SK-N-SH treated with all-trans-retinoic acid at 6 μM for 48 hours (cell line): ENCODE data around the gene YEATS2.

Experiments
- CSRNP3 ChIP-seq: fragments of 250-450 bp; sonication (Bioruptor Pico); IDR thresholded peaks from 2 replicates; pipeline ENCODE4 v1.5.1; 2021; ENCODE audit warnings: mild to moderate bottlenecking, moderate library complexity
- GLIS3 ChIP-seq: fragments of 250-450 bp; sonication (Bioruptor Pico); IDR thresholded peaks from 2 replicates; pipeline ENCODE4 v1.5.0; 2020; ENCODE audit warnings: mild to moderate bottlenecking, moderate library complexity
- PATZ1 ChIP-seq: fragments of 250-450 bp; sonication (Bioruptor Pico); IDR thresholded peaks from 2 replicates; pipeline ENCODE4 v1.8.0; 2020; ENCODE audit warnings: mild to moderate bottlenecking, moderate library complexity, borderline replicate concordance
- RARB ChIP-seq: fragments of 250-450 bp; sonication (Bioruptor Pico); IDR thresholded peaks from 2 replicates; pipeline ENCODE4 v1.8.0; 2021; ENCODE audit warnings: mild to moderate bottlenecking, moderate library complexity
- TCF4 ChIP-seq: fragments of 250-450 bp; sonication (Bioruptor Pico); IDR thresholded peaks from 2 replicates; pipeline ENCODE4 v1.8.0; 2021; ENCODE audit warnings: mild to moderate bottlenecking, moderate library complexity, borderline replicate concordance
- ZFP30 ChIP-seq: fragments of 450-650 bp; formaldehyde crosslinking; IDR thresholded peaks from 2 replicates; pipeline ENCODE4 v1.5.0; 2022; ENCODE audit warnings: mild to moderate bottlenecking, moderate library complexity

- no peak for TF ChIP-seq ZFP30 (CRISPR knock-in tag)
- TF ChIP-seq TCF4 (CRISPR knock-in tag): no peak
- no peak for TF ChIP-seq RARB
- TF ChIP-seq CSRNP3 (CRISPR knock-in tag): no peak
- no peak for TF ChIP-seq PATZ1
- TF ChIP-seq GLIS3 (CRISPR knock-in tag): no peak
Observed at GRCh38 chr3:183837894-183838293, 140.3 kb downstream of the YEATS2 start.
